GM13976 (cell line): ENCODE data around the gene PSMA6.

Experiments used
- DNase-seq: peaks from one replicate; pipeline ENCODE4 v3.0.0; 2012; ENCODE audit warnings: low spot score
- CTCF ChIP-seq: IDR thresholded peaks from 2 replicates; pipeline ENCODE4 v1.5.1; 2012; ENCODE audit warnings: borderline replicate concordance, mild to moderate bottlenecking; ENCODE audit not compliant: insufficient read depth; ENCODE audit errors: extremely low read depth, missing control alignments, control extremely low read depth
- in situ Hi-C: fragments of 300-500 bp; cut with MboI; formaldehyde crosslinking; loops from one replicate; pipeline ENCODE4 v1.12.0; 2022; ENCODE audit warnings: low sequenced_read_pairs, mixed read lengths, inconsistent platforms; ENCODE audit not compliant: unreplicated experiment

The PSMA6 gene

GRCh38 chr14:35258420-35258819 is 33.8 kb upstream of the PSMA6 start:
- in situ Hi-C loops, result no loop called here
- DNase-seq, result no peak

DNA sequence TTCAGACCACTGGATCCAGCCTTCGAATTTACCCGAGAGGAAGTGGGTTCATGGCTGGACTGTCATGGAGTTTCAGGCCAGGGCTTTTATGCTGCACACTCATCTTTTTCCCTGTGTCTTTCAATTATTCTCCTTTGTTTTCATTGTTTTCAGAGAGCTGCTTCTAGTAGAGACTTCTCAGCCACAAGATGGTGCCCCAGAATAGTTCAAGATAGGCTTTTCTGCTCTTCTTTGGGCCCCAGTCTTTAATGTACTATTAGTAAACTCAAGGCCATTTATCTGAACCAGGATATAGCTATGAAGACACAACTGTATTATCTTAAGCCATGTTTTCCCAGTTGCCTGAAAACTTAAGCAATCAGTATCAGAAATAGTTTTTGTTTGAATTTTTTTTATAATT is 30.4 kb upstream of the PSMA6 start:
- no peak for DNase-seq
- in situ Hi-C loops, result no loop called here
- no peak for TF ChIP-seq CTCF

More at GRCh38 chr14:35258420-35258819, 33.8 kb upstream of the PSMA6 start:
- TF ChIP-seq CTCF, result no peak

DNA sequence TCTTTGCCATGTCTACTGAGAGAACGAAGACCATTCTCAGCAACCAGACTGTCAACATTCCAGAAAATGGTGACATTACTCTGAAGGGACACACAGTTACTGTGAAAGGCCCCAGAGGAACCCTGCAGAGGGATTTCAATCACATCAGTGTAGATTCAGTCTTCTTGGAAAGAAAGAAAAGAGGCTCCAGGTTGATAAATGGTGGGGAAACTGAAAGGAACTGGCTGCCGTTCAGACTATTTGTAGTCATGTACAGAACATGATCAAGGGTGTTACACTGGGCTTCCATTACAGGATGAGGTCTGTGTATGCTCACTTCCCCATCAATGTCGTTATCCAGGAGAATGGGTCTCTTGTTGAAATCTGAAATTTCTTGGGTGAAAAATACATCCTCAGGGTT is 29.7 kb upstream of the PSMA6 start:
- in situ Hi-C loops, result no loop called here
- DNase-seq, result no peak
- no peak for TF ChIP-seq CTCF

DNA sequence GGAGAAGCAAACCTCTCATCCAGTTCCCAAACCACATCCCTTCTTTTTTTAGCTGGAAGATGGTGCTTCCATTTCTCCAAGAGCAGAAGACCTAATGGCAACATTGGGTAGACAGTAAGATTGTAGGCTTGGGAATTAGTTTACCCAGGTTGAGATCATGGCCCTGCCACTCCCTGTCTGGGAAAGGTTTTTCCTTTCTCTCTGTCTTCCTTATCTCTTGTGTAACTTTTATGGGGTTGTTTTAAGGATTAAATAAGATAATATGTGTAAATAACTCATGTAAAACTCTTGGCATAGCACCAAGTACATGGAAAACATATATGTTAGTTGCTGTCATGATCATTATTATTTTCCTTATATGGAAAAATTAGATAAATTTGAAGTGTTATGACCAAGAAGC is 23.2 kb upstream of the PSMA6 start:
- no peak for TF ChIP-seq CTCF
- in situ Hi-C loops, result no loop called here
- no peak for DNase-seq

GRCh38 chr14:35274805-35275204 is 17.4 kb upstream of the PSMA6 start:
- in situ Hi-C loops, result no loop called here
- no peak for DNase-seq
- TF ChIP-seq CTCF, result no peak

- TF ChIP-seq CTCF, result no peak
- in situ Hi-C loops, result no loop called here
- DNase-seq, result no peak
Observed at GRCh38 chr14:35277179-35277578, 15.0 kb upstream of the PSMA6 start.

GRCh38 chr14:35279369-35279768 is 12.8 kb upstream of the PSMA6 start:
- no peak for DNase-seq
- no peak for TF ChIP-seq CTCF
- in situ Hi-C loops, result no loop called here
